GM12878 (cell line): ENCODE results near the gene CLDN12. TPM values are rescaled to one million over a fixed set of nuclear protein-coding genes. Genes with fewer than 3 reads are reported as not detected.

Experiments
- ATAC-seq: fragments of 200-7000 bp; cut with Tn5 transposase; 3 replicates; pipeline ENCODE4 v1.9.1; 2020; ENCODE audit warnings: mild to moderate bottlenecking, moderate library complexity
- BruUV-seq: library from RNA; stranded (reverse); fragments of 400-500 nt; replicated peaks from 2 replicates; lab custom pipeline; 2021; lab: Mats Ljungman, UMichigan
- CTCF ChIA-PET: fragments of 300-600 bp; sonication (Branson Sonifier 250); formaldehyde crosslinking; extraction: SDS; loops from one replicate; lab custom pipeline; 2021; ENCODE audit warnings: inconsistent platforms; lab: Yijun Ruan, JAX
- POLR2A ChIA-PET: fragments of 350-600 bp; formaldehyde crosslinking; extraction: SDS; loops from one replicate; lab custom pipeline; 2021; ENCODE audit warnings: inconsistent platforms; lab: Charles Lee
- RAD21 ChIA-PET: fragments of 300-600 bp; sonication (Branson Sonifier 250); formaldehyde crosslinking; loops from one replicate; lab custom pipeline; 2023; ENCODE audit warnings: antibody characterized with exemption; ENCODE audit not compliant: unreplicated experiment; lab: Charles Lee
- SMC1A ChIA-PET: fragments of 300-600 bp; sonication (Branson Sonifier 250); formaldehyde crosslinking; loops from one replicate; lab custom pipeline; 2023; ENCODE audit not compliant: unreplicated experiment, uncharacterized antibody; lab: Charles Lee
- DNase-seq: peaks from one replicate; pipeline ENCODE4 v3.0.0-alpha.2; 2011; ENCODE audit warnings: low read depth, low spot score
- FAIRE-seq: peaks from 3 replicates; lab custom pipeline; 2011; peaks lifted over from hg19 to GRCh38; lab: Jason Lieb, UNC
- H2AFZ ChIP-seq: 2 replicates; pipeline ENCODE4 v1.6.0; 2011; ENCODE audit warnings: low read depth, low read length, control low read depth; ENCODE audit not compliant: control insufficient read depth
- H3K27ac ChIP-seq: 2 replicates; pipeline ENCODE4 v1.5.1; 2011; ENCODE audit warnings: control low read depth; ENCODE audit not compliant: control insufficient read depth, insufficient read depth
- H3K27me3 ChIP-seq, 2 experiments: replicated peaks in 1 of 2; 2 replicates each; pipeline versions ENCODE4 v1.6.0 to v1.6.1; 2011; ENCODE audit warnings: low read length in 1 of 2; ENCODE audit not compliant: control insufficient read depth in 2 of 2, insufficient read depth in 2 of 2
- H3K36me3 ChIP-seq, 2 experiments: 2 replicates each; pipeline ENCODE4 v1.5.1; 2011; ENCODE audit warnings: low read length in 1 of 2; ENCODE audit not compliant: control insufficient read depth in 2 of 2, insufficient read depth in 2 of 2
- H3K4me1 ChIP-seq: 2 replicates; pipeline ENCODE4 v1.6.1; 2011; ENCODE audit warnings: mild to moderate bottlenecking, low read length, moderate library complexity, mixed read lengths; ENCODE audit not compliant: control insufficient read depth, insufficient read depth
- H3K4me2 ChIP-seq: 2 replicates; pipeline ENCODE4 v1.6.0; 2011; ENCODE audit warnings: control low read depth; ENCODE audit not compliant: control insufficient read depth, insufficient read depth
- H3K4me3 ChIP-seq: fragments of 200-600 bp; sonication (generic); 2 replicates; pipeline ENCODE4 v1.5.1; 2016
- H3K79me2 ChIP-seq: 2 replicates; pipeline ENCODE4 v1.6.0; 2011; ENCODE audit warnings: low read length; ENCODE audit not compliant: control insufficient read depth, insufficient read depth
- H3K9ac ChIP-seq: 2 replicates; pipeline ENCODE4 v1.8.0; 2011; ENCODE audit warnings: low read length, control low read depth, mixed read lengths; ENCODE audit not compliant: control insufficient read depth, insufficient read depth
- H3K9me3 ChIP-seq: replicated peaks from 3 replicates; pipeline ENCODE4 v1.5.1; 2011; ENCODE audit warnings: mild to moderate bottlenecking, low read length; ENCODE audit not compliant: control insufficient read depth, insufficient read depth
- H4K20me1 ChIP-seq: 2 replicates; pipeline ENCODE4 v1.6.0; 2011; ENCODE audit not compliant: control insufficient read depth, insufficient read depth
- ATF7 ChIP-seq: fragments of 450-650 bp; IDR thresholded peaks from 2 replicates; pipeline ENCODE4 v1.6.1; 2016; ENCODE audit warnings: low read depth, mild to moderate bottlenecking
- BRCA1 ChIP-seq: IDR thresholded peaks from 2 replicates; pipeline ENCODE4 v1.6.1; 2011; ENCODE audit warnings: low read depth, low read length, improper control_type of control experiment
- E4F1 ChIP-seq: fragments of 450-650 bp; IDR thresholded peaks from 2 replicates; pipeline ENCODE4 v1.6.1; 2018; ENCODE audit warnings: borderline replicate concordance, mild to moderate bottlenecking; ENCODE audit not compliant: partially characterized antibody
- MTA2 ChIP-seq: fragments of 450-650 bp; IDR thresholded peaks from 2 replicates; pipeline ENCODE4 v1.6.1; 2016; ENCODE audit warnings: low read depth, mild to moderate bottlenecking, moderate library complexity
- NR2F1 ChIP-seq: fragments of 450-650 bp; conservative IDR thresholded peaks from 2 replicates; pipeline ENCODE4 v1.6.1; 2017; ENCODE audit warnings: mild to moderate bottlenecking
- RELB ChIP-seq: fragments of 450-650 bp; IDR thresholded peaks from 2 replicates; pipeline ENCODE4 v1.6.1; 2017; ENCODE audit warnings: low read depth, mild to moderate bottlenecking, moderate library complexity
- SKIL ChIP-seq: fragments of 450-650 bp; IDR thresholded peaks from 2 replicates; pipeline ENCODE4 v1.6.1; 2017; ENCODE audit warnings: mild to moderate bottlenecking, low read depth, inconsistent platforms; ENCODE audit not compliant: poor library complexity, severe bottlenecking
- SMAD5 ChIP-seq: IDR thresholded peaks from 2 replicates; pipeline ENCODE4 v1.6.1; 2016; ENCODE audit warnings: antibody characterized with exemption, low read depth
- ZBTB4 ChIP-seq: fragments of 450-650 bp; formaldehyde crosslinking; IDR thresholded peaks from 2 replicates; pipeline ENCODE4 v1.4.0; 2022; ENCODE audit warnings: mild to moderate bottlenecking, moderate library complexity
- ZNF24 ChIP-seq: fragments of 450-650 bp; IDR thresholded peaks from 2 replicates; pipeline ENCODE4 v1.6.1; 2017; ENCODE audit warnings: antibody characterized with exemption, mild to moderate bottlenecking
- WGBS: methylation state at CpG from one replicate; pipeline ENCODE4 v1.1.6; 2016; ENCODE audit warnings: low lambda C conversion rate; ENCODE audit not compliant: insufficient replicate concordance, insufficient coverage; ENCODE audit errors: missing lambda C conversion rate; 5-methylcytosine and 5-hydroxymethylcytosine counted together
- in situ Hi-C: fragments of 300-500 bp; cut with MboI; formaldehyde crosslinking; loops from 9 replicates; pipeline ENCODE4 v1.14.3; 2018; ENCODE audit warnings: mixed read lengths
- intact Hi-C: fragments of 100-400 bp; cut with micrococcal nuclease; formaldehyde crosslinking; loops from one replicate; pipeline ENCODE4 v1.14.2; 2022; ENCODE audit not compliant: unreplicated experiment
- polyA plus RNA-seq, 11 experiments: library from polyadenylated mRNA; depleted of rRNA in 4 of 11; unstranded in 6 of 11; stranded (reverse) in 5 of 11; fragments of >200 nt; fragmentation: Nextera tagmentation in 4 of 11; fragmentation: Illumina TruSeq in 1 of 11; extraction: Ambion mirVana in 4 of 11; extraction: Trizol in 1 of 11; gene quantifications; 1 replicate in 1 of 11; 2 replicates in 10 of 11; pipeline versions ENCODE4 v1.2.1 to v1.2.3, GENCODE V29; 2011 to 2016; ENCODE audit warnings: inconsistent platforms in 2 of 11, missing spikeins in 2 of 11, low read depth in 1 of 11
- total RNA-seq, 4 experiments: library from RNA; depleted of rRNA in 3 of 4; stranded (reverse); fragments of >200 nt in 3 of 4; fragmentation: Illumina TruSeq in 1 of 4; extraction: Trizol in 1 of 4; gene quantifications; 2 replicates each; pipeline versions ENCODE4 v1.2.1 to v1.2.3, GENCODE V29; 2013 to 2021

Gene CLDN12
- total and polyA plus RNA-seq, 10 of the 15 experiments (the other 5 are each of a cell fraction or from before 2014, with no cell fraction given) = 3.1 to 41.1 (median 6.8) TPM

- ChIA-PET RAD21 (no interaction called here), CTCF (interaction anchor here (0.8 to 1.5 kb wide), 2 partner anchors 13 to 25 kb away, joined by 3 to 4 read pairs; no protein-coding TSS in a partner anchor), POLR2A (no interaction called here), SMC1A (interaction anchor here (2.0 kb wide), 1 partner anchor 13 kb away, joined by 8 read pairs; no protein-coding TSS in a partner anchor)
- Histone ChIP-seq H3K4me2 (no peak overlapping the region), H3K4me1 (no peaks in the 10 kb centered on the region), H3K27me3 (no peaks in the 10 kb centered on the region), H3K27ac (no peak overlapping the region), H3K36me3 (0 out of 4 replicates have a peak, but pooled peaks cover 0 to 4% of the 10 kb centered on the region in 2 experiments), H2AFZ (no peak overlapping the region), H3K4me3 (no peak overlapping the region), H3K9me3 (no peaks in the 10 kb centered on the region), H4K20me1 (no peaks in the 10 kb centered on the region), H3K79me2 (no peaks in the 10 kb centered on the region), H3K9ac (no peak overlapping the region)
- no TSS peak for BruUV-seq
- 91% methylated on average over 5 of the region's 5 CpGs for WGBS
- intact Hi-C loops = no loop called here
- FAIRE-seq (no peak), ATAC-seq (no peak), DNase-seq (no peak)
- TF ChIP-seq ZNF24 (no peak), E4F1 (no peak), ATF7 (no peak), BRCA1 (no peak), ZBTB4 (no peak), MTA2 (no peak), SMAD5 (no peak), NR2F1 (no peak), SKIL (no peak), RELB (no peak)
- in situ Hi-C loops = no loop called here
These were observed 11.8 kb upstream of the CLDN12 start for GRCh38 chr7:90391488-90391887.
